GM21360 (cell line): ENCODE measurements around the gene SYCP2.
"Not testable (repeated sequence)": the region's sequence is repeated elsewhere in the genome, so short reads cannot be mapped to it uniquely, and the experiment has no call there.

Source experiments
- ATAC-seq: cut with Tn5 transposase; IDR thresholded peaks from one replicate; pipeline ENCODE4 v1.9.1; 2021; ENCODE audit warnings: mild to moderate bottlenecking, moderate library complexity; ENCODE audit not compliant: unreplicated experiment

Gene SYCP2

DNA sequence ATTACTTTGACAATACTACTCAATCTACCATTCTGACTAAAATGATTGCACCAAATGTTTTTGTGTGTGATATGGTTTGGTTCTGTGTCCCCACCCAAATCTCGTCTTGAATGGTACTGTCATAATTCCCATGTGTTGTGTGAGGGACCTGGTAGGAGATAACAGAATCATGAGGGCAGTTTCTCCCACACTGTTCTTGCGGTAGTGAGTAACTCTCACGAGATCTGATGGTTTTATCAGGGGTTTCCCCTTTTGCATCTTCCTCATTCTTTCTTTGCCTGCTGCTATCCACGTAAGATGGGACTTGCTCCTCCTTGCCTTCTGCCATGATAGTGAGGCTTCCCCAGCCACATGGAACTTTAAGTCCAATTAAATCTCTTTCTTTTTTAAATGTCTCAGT lies 20.8 kb downstream of the SYCP2 start:
- no peak for ATAC-seq

DNA sequence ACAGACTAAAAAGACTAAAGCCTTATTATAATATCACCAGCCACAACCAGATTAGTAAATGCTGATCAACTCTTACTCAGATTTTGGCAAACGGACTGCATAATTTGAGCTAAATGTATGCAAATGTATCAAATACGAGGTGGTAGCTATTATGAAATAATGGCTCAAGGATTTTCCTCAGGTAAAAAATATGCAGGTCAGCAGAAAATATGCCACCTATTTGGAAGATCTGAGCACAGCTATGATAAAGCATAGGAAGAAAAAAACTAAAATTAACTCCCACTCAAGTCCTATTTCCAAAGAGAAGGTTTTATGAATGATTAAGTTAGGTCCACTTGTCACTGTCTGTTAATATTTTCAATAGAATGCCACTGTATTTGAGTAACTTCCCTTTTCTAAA lies 22.4 kb downstream of the SYCP2 start:
- ATAC-seq: no peak

DNA sequence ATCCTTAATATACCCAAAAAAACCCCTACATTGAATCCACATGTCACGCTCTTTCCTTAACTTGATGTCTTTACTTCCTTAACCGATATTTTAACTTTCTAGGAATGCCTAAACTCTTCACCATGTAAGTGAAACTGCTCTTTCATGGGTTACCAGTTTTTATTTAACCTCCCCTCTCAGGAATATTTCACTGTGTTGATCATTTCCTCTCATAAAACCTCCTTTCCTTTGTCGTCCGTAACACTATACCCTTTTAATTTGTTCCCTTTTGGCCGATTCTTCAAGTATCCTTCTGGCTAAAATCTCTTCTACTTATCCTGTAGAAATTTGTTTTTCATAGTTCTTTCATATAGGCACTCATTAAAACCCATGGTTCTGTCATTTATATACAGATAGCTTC lies 24.6 kb downstream of the SYCP2 start:
- no peak for ATAC-seq

DNA sequence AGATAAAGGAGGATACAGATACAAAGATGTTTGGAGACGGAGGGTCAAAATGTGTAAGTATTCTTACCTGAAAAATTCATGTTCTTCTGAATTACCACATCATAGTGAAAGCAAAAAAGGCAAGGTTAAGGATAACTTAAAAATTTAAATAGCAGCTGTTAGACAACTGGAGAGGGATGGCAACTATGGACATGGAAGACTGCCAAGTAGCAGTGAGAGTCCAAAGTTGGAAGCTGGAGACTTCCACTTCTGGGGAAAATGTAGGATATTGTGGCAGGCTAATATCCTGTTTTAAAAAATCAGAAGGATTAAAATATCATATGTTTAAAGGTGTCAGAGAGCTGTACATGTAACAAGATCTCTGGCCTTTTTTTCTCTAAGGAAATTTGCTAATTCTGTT lies 29.8 kb downstream of the SYCP2 start:
- no peak for ATAC-seq

DNA sequence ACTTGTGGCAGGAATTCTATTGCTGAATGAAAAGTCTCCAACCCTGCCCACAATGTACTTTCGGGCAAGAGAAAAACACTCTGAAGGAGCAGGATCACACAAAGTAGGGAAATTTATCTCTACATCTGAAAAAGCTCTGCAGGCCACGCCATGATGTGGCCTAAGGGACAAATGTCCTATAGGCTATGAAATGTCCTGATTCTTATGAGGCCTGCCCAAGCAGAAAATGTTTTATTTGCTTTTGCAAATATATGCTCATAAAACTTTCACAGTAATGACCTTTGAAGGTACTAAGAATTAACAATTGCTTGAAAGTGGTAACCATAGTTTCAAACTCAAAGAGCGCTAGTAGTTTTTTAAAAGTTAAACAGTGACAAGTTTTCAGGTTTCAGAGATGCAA lies 31.0 kb downstream of the SYCP2 start:
- ATAC-seq: no peak

DNA sequence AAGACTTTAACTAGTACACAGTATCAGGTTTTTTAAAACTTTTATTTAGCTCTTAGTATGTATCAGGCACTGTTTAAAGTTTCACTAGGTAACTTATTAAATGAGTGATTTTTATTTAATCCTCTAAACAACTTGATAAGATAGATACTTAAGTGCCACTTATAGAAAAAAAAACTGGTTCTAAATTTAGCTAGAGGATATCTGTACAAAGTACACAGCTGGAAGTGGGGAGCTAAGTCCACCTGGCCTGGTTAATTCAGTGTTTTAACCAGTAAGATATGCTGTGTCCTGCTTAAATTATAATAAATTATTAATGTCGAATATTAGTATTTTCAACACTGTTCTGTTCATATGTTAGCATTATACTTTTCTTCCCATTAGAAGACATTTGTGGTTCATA lies 37.5 kb downstream of the SYCP2 start:
- no peak for ATAC-seq

DNA sequence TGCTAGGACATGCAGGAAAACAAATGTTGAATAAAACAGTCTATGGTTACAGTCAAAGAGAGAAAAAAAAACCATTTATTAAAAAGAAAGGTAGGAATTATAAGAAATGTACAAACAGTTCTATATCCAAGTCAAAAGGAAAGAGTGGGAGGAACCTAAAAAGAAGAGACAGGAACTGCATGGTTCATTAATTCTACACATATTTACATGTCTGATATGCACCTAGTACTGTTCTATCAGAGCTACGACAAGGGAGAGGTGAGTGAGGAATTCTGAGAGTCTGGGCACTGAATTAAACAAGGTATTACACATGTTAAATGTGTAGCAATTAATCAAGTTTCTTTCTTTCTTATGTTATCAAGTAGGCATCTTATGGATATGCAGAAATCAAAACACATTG lies 41.9 kb downstream of the SYCP2 start:
- no peak for ATAC-seq

DNA sequence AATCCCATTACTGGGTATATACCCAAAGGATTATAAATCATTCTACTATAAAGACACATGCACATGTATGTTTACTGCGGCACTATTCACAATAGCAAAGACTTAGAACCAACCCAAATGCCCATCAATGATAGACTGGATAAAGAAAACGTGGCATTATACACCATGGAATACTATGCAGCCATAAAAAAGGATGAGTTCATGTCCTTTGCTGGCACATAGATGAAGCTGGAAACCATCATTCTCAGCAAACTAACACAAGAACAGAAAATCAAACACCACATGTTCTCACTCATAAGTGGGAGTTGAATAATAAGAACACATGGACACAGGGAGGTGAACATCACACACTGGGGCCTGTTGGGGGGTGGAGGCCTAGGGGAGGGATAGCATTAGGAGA lies 43.4 kb downstream of the SYCP2 start:
- ATAC-seq: not testable (repeated sequence)

DNA sequence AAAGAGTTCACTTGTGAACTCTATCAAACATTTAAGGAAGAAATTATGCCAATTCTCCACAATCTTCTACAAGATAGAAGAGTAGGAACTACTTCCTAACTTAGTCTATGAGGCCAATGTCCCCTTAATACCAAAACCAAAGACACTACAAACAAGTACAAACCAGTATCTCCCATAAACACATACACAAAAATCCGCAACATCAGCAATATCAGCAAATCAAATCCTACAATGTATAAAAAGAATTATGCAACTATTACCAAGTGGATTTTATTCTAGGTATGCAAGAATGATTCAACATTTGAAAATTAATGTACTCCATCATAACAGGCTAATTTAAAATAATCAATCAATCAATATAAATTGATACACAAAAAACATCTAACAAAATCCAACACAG lies 45.4 kb downstream of the SYCP2 start:
- ATAC-seq: no peak

DNA sequence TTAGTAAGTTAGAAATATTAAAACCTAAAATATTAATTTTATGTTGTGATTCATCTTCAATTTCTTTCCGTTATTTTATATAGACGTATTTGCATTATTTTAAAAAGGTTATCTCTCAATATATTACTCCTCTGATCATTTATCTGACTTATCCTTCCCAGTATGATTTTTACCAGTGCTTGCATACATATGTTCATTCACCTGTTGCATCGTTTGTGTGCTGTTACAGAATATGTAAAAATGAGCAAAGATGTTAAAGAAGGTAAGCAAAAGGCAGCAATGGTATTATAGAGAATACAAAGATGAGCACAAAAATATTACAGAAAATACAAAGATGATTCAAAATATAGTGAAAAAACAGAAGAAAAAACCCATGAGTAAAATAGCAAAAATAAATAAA lies 48.9 kb downstream of the SYCP2 start:
- ATAC-seq: no peak

DNA sequence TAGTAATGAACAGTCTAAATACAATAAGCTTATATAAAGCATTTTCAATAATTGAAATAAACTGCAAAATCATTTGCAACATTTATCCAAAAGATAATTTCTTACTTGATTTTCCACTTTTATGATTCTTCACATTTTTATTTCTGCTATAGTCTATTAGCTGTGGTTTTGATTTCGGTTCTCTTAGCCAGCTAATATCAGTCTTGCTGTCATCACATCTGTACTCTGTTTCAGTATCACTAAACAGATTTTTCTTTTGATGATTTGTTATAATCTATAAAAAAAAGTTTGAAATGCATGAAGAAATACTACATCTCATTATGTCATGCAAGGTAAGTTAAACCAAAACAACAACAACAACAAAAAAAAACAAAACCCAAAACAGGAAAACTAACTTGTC lies 53.2 kb downstream of the SYCP2 start:
- no peak for ATAC-seq

DNA sequence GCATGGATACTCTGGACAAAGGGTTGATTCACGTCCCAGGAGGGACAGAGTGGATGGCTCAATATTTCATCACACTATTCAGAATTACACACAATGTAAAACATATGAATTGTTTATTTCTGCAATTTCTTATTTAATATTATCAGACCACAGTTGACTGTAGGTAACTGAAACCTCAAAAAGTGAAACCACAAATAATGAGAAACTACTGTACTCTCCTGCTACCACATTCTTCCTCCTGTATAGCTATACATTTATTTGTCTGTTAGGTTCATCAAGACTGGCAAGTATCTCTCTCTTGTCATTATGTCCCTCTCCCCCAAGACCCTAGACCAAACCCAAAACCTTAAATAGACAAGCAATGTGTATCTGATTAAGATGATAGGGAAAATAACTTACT lies 60.0 kb downstream of the SYCP2 start:
- ATAC-seq: no peak

DNA sequence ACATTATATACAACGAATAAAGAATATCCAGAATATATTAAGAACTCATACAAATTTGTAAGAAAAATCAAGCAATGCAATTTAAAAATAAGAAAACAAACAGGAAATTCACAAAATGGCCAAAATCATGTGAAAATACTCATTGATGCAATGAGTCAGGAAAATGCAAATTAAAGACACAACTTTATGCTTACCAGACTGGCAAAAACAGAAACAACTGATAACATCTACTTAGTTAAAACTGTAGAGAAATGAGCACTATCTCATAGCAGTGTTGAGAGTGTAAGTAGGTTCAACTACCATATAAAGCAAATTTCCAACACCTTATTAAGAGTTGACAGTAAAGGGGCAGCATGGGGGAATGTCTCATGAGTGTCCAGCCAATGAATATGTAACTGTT lies 62.3 kb downstream of the SYCP2 start:
- ATAC-seq: no peak

DNA sequence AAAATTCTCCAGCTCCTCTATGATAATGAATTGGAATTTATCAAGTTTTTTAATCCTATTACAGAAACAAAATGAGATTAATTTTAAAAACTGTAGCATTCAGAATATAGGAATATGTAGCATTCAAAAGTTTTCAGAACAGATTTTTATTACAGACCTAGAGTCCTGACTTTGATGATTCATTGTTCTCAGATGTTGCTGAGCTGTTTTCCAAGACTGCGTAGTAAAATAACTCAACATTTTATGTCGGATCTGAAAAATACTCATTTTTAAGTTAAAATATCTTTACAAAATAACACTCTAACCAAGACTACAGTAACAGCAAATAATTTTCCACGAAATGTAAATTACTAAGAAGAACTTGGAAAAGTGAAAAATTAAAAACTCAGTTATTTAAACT lies 67.1 kb downstream of the SYCP2 start:
- ATAC-seq: no peak

DNA sequence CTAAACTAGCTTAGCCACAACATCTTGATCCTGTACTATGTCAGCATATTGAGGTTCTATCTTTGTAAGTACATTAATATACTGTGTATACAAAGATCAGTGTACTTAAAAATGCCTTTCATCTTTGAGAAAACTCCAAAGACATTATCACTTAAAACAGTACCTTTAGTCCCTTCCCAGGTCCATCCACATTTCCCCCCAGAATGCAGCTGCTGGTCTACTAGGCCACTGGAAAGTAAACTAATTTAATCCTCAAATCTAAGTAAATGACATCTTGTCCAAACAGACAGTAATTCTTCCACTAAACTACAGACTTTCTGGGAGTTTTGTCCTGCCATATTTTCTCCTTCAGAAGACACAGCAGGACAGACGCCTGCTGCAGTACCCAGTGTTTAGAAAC lies 68.7 kb downstream of the SYCP2 start:
- ATAC-seq: no peak

DNA sequence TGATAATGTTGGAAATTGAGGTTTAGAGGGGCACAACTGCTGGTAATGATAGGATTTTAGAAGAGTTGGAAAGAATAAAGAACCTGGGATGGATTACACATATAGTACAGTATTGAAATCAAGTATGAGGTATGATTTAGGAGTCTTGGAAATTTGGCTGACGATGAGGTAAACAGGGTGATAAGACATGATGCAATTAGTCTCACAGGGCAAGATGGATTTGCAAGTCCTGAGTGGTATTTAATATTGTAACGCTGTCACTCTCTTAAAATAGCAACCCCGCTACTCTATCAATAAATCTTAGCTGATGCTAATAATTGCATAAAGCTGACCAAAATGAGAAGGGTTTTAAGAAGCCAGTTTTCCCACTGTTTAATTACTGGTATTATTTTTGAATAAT lies 70.4 kb downstream of the SYCP2 start:
- no peak for ATAC-seq

DNA sequence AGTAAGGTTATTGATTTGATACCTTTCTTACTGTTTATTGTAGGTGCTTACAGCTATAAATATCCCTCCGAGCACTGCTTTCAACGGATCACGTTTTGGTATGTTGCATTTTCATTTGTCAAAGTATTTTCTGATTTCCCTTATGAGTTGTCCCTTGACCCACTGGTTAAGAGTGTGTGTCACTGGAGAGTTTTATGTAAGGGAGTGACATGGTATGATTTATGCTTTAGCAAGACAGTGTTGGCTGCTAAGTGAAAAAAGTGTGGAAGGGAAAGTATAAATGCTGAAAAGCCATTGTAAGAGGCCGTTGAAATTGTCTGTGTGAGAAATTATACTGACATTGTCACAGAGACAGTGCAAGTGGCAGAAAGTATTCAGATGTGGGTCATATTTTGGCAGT lies 72.0 kb downstream of the SYCP2 start:
- ATAC-seq: no peak

DNA sequence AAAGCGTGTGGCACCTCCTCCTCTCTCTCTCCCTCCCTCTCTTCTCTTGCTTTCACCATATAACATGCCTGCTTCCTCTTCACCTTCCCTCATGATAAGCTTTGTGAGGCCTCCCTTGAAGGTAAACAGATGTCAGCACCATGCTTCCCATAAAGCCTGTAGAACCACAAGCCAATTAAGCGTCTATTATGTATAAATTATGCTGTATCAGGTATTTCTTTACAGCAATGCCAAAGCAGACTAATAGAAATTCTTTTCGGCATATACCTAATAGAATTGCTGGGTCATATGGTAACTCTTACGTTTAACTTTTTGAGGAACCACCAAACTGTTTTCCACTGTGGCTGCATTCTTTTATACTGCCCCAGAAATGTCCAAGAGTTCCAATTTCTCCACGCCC lies 75.0 kb downstream of the SYCP2 start:
- ATAC-seq: no peak

DNA sequence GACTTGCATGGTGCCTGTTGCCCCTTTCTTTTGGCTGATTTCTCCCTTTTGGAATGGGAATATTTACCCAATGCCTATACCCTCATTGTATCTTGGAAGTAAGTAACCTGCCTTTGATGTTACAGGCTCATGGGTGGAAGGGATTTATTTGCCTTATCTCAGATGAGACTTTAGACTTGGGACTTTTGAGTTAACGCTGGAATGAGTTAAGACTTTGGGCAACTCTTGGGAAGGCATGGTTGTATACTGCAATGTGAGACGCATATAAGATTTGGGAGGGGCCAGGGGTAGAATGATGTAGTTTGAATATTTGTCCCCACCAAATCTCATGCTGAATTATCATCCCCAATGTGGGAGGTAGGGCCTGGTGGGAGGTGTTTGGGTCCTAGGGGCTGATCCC lies 75.5 kb downstream of the SYCP2 start:
- ATAC-seq: no peak

DNA sequence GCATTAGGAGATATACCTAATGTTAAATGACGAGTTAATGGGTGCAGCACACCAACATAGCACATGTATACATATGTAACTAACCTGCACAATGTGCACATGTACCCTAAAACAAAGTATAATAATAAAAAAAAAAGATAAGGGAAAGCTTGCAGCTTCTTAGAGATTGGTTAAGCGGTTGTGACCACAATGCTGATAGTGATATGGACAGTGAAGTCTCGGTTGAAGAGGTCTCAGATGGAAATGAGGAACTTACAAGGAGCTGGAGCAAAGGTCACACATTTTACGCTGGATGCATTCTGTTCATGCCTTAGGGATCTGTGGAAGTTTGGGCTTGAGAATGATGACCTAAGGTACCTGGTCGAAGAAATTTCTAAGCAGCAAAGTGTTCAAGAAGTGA lies 76.5 kb downstream of the SYCP2 start:
- not testable (repeated sequence) for ATAC-seq

DNA sequence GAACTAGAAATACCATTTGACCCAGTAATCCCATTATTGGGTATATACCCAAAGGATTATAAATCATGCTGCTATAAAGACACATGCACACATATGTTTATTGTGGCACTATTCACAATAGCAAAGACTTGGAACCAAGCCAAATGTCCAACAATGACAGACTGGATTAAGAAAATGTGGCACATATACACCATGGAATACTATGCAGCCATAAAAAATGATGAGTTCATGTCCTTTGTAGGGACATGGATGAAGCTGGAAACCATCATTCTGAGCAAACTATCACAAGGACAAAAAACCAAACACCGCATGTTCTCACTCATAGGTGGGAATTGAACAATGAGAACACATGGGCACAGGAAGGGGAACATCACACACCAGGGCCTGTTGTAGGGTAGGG lies 76.9 kb downstream of the SYCP2 start:
- not testable (repeated sequence) for ATAC-seq

DNA sequence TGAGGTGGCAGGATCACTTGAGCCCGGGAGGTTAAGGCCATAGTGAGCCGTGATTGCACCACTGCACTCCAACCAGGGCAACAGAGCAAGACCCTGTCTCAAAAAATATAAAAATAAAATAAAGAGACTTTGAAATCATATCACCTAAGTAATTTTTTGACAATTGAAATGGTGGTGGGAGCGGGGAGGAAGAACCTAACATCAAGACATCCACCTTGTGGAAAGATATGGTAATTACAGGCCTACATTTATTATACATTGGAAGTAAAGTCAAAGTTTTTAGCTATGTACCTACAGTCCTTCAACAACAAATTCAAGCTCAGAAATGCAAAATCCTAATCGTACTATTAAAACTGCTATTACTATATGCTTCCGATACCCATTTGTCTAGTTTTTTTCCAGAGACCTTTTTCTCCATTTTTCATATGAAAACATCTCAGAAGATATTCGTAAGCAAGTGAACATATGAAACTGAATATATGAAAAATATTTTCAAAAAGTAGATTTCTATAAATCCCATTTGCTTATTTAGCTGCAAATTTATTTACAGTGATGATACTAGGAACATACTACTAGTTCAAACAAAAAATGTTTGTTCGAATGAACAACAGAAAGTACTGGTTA lies 83.3 kb downstream of the SYCP2 start:
- ATAC-seq: no peak

DNA sequence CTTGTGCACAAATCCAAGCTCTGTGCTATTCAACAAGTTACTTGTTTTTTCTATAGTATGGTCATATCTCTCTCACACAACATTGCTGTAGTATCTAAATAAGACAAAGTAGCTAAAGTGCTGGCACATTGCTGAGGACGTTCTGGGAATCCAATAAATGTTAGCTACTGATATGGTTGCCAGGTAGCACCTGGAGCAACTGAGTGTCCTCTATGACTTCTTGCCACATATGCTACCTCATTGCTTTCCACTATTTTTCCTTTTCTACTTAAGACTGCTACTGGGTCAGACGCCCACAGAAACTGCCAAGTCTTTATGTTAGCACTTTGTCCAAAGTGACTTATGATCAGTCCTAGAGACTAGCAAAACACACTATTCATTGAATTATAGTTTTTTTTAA lies 85.3 kb downstream of the SYCP2 start:
- no peak for ATAC-seq

DNA sequence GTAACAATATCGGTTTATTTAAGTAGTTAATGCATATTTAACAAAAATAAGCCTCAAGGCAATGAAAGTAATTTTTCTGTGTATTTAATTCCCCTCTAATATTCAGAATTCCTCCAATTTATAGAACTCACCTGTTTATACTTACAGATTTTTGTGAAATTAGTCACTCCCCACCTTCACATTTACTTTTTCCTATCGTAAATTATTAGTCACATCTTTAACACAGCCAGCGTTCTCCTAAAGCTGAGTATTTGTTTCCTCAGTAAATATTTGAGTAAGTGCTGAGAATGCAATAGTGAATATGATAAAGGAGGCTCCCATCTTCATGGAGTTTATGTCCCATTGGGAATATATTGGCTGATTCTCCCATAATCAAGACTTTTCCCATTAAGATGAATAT lies 88.0 kb downstream of the SYCP2 start:
- ATAC-seq: no peak
